AG08395 (cell line): ENCODE results near the gene SPOCK3.

ENCODE experiments used
- DNase-seq: peaks from one replicate; pipeline ENCODE4 v3.0.0; 2012; ENCODE audit warnings: mixed read lengths, low spot score

SPOCK3 gene

GRCh38 chr4:167176723-167177367 lies 57.4 kb downstream of the SPOCK3 start:
- DNase-seq = no peak

GRCh38 chr4:167171928-167172327 lies 62.4 kb downstream of the SPOCK3 start:
- DNase-seq = no peak

- DNase-seq = no peak
Measured at GRCh38 chr4:167168611-167169010, 65.7 kb downstream of the SPOCK3 start.

GRCh38 chr4:167150587-167150986 lies 83.7 kb downstream of the SPOCK3 start:
- no peak for DNase-seq

GRCh38 chr4:167144605-167145004 lies 89.7 kb downstream of the SPOCK3 start:
- no peak for DNase-seq

- DNase-seq = no peak
Measured at GRCh38 chr4:167143018-167143417, 91.3 kb downstream of the SPOCK3 start.

GRCh38 chr4:167136270-167136669 lies 98.0 kb downstream of the SPOCK3 start:
- DNase-seq = no peak

GRCh38 chr4:167129146-167129545 lies 105.1 kb downstream of the SPOCK3 start:
- no peak for DNase-seq

- no peak for DNase-seq
Measured at GRCh38 chr4:167119392-167119791, 114.9 kb downstream of the SPOCK3 start.

GRCh38 chr4:167117273-167117672 lies 117.0 kb downstream of the SPOCK3 start:
- no peak for DNase-seq

GRCh38 chr4:167114416-167114971 lies 119.8 kb downstream of the SPOCK3 start:
- no peak for DNase-seq

- no peak for DNase-seq
Measured at GRCh38 chr4:167111622-167112021, 122.7 kb downstream of the SPOCK3 start.

- no peak for DNase-seq
Measured at GRCh38 chr4:167111092-167111491, 123.2 kb downstream of the SPOCK3 start.

- no peak for DNase-seq
Measured at GRCh38 chr4:167109859-167110258, 124.4 kb downstream of the SPOCK3 start.

GRCh38 chr4:167105857-167106256 lies 128.4 kb downstream of the SPOCK3 start:
- no peak for DNase-seq

- no peak for DNase-seq
Measured at GRCh38 chr4:167102475-167102874, 131.8 kb downstream of the SPOCK3 start.

GRCh38 chr4:167101035-167101434 lies 133.3 kb downstream of the SPOCK3 start:
- no peak for DNase-seq

GRCh38 chr4:167100120-167100519 lies 134.2 kb downstream of the SPOCK3 start:
- no peak for DNase-seq

GRCh38 chr4:167088115-167088514 lies 146.2 kb downstream of the SPOCK3 start:
- no peak for DNase-seq

- DNase-seq = no peak
Measured at GRCh38 chr4:167084321-167084720, 150.0 kb downstream of the SPOCK3 start.

- no peak for DNase-seq
Measured at GRCh38 chr4:167079762-167080161, 154.5 kb downstream of the SPOCK3 start.

GRCh38 chr4:167052631-167053091 lies 181.6 kb downstream of the SPOCK3 start:
- no peak for DNase-seq

GRCh38 chr4:167049257-167049656 lies 185.0 kb downstream of the SPOCK3 start:
- no peak for DNase-seq

- DNase-seq = no peak
Measured at GRCh38 chr4:167041524-167041923, 192.8 kb downstream of the SPOCK3 start.
